Activated CD4-positive, CD25-positive, alpha-beta regulatory T cell (primary cell): ENCODE data around the gene SIX1.

Experiments used
- DNase-seq, 4 experiments: peaks; one replicate each; lab custom pipeline; 2025; lab: John Stamatoyannopoulos, UW

SIX1 gene

DNA sequence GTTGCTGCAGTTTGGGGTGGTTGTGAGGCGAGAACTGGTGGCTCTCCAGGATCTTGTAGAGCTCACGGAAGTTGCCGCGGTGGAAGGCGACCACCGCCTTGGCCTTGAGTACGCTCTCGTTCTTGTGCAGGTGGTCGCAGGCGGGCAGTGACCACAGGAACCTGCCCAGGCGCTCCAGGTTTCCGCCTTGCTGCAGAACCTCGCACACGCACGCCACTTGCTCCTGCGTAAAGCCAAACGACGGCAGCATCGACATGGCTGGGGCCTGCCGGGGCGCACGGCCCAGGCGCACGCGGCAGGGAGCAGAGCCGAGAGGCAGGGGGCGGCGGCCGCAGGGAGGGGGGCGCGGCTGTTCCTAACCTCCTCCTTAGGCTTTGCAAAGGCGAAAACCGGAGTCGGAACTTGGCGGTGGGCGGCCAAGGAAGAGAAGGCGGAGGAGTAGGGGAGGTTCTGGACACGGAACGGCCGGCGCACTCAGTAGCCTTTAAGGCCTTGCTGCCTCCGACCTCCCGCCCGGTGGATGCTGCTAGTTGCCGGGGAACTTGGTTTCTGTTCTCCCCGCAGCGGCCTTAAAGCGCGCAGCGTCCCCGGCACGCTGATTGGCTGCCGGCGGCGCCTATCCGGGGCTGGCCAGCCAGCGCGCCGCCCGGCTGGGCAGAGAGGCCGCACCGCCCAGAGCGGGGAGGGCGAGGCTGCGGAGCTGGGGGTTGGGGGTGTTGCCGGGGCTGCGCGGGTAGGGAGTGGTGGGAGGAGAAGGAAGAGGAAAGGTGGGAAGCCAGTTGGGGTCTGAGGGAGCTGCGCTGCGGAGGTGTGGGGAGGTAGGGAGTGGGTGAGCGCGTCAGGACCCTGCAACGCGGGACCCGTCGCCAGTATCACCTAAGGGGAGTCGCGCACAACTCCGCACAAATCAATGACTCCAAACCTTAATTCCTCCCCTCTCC, at the start of gene SIX1:
Gene SIX1 (minus strand): TSS at position 544 of the 941 bp plus-strand sequence. CDS start 288 bp downstream, at position 256.
- no peak for DNase-seq

DNA sequence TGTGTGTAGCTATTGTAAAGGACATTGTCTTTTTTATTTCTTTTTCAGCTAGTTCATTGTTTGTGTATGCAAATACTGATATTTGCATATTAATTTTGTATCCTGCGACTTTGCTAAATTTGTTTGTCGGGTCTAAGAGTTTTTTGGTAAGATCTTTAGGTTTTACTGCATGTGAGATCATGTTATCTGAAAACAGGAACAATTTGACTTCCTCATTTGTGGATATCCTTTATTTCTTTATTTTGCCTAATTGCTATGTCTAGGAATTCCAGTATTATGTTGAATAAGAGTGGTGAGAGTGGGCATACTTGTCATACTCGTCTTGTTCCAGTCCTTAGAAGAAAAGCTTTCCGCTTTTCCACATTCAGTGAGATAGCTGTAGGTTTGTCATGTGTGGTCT, 46.0 kb upstream of the SIX1 start:
- DNase-seq: no peak

DNA sequence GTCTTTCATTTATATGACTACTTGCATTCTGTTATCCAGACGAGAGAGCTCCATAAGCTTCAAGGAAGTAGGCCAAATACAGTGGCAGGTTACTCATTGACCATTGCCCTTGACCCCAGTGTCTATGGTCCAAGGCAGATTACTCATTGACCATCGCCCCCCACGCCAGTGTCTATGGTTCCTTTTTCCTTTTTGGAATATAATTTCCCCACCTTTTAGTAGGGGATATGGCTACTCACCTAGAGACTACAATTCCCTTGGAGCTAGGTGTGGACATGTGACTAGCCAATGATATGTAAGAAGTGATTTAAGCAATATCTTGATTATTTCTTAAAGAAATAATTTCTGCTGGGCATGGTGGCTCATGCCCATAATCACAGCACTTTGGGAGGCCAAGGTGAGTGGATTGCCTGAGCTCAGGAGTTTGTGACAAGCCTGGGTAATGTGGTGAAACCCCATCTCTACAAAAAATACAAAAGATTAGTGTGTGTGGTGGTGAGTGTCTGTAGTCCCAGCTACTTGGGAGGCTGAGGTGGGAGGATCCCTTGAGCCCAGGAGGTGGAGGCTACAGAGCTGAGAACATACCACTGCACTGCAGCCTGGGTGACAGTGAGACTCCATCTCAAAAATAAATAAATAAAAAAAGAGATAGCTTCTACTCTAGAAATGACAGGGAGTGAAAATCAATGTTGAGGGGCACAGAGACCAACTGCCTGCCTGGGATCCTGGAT, 42.3 kb upstream of the SIX1 start:
- no peak for DNase-seq

DNA sequence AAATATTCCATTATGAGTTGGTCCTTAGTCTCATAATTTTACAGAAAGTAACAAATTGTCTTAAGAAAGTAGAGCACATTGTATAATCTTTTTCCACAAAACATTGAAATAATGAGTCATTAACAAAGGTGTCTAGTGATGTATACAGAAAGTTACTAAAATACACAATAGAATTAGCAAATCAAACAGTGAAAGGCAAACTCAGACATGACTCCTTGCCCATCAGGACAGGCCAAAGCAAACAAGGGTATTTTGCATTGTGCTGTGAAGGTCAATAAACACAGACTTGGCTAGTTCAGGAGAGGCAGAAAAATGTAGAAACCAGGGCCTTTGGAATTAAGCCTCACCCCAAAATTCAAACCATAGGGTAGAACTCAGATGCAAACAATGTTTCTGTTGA, 37.6 kb upstream of the SIX1 start:
- DNase-seq: no peak

DNA sequence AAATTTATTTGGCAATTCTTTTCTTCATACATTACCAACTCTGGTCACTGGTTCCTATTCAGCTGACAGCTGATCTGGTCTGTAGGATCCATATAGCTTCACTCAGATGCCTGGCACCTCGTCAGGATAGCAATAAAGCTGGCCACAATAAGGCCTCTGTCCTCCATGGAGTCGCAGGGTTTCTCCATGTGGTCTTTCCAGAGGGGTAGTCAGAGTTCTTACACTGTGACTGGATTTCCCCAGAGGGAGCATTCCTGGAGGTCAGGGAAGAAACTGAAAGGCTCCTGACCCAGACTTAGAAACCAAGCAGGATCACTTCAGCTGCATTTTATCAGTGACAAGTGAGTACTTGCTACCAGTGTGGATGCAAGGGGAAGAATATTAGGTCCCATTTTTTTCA, 34.9 kb upstream of the SIX1 start:
- DNase-seq: no peak

DNA sequence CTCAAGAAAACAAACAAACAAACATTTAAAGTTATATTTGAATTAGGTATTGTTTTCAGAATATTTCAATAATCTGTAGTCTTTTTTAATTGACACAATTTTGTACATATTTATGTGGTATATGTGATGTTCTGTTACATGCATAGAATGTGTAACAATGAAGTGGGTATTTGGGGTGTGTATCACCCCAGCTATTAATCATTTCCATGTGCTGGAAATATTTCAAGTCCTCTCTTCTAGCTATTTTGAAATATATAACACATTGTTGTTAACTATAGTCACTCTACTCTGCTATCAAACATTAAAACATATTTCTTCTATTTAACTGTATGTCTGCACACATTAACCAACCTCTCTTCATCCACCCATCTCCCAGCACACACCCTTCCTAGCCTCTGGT, 32.0 kb upstream of the SIX1 start:
- no peak for DNase-seq

DNA sequence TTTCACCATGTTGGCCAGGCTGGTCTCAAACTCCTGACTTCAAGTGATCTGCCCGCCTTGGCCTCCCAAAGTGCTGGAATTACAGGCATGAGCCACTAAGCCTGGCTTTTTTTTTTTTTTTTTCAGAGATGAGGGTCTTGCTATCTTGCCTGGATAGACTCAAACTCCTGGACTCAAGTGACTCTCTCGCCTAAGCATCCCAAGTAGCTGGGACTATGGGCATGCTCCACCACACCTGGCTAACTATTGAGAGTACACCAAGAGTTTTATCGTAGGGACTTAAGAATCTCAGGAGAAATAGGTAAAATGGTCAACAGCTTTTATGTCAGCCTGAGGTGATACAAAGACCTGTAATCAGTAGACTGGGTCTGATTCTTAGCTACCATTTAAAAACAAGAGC, 31.2 kb upstream of the SIX1 start:
- no peak for DNase-seq

DNA sequence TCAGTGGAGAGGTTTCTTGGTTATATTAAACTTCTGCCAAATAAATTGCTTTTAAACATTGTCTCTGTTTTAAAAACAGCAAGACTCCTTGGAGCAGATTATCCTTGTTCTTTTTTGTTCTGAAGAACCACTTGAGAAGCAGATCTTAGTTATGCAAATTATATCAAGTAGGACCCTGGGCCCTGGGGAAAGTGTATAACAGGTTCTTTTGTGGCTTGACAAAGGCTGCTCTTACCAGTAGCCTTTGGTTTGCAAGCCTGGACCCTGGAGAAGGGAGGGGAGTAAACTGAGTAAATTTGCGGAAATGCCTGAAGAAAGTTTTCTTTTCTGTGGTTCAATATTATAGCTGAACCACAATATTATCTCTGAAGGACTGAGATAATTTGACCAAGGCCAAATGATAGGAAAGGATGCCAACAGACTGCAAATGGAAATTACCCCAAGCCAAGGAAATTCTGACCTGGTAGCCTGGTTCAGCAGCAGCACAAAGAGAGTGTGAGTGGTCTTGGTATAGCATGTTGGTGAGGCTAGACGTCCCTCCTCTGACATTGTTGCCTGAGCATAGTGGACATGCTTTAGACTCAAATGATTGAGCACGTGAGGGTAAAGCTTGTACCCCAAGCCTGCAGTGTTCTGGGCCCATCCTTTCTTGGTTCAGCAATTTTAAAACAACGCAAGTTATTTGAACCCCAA, 30.4 kb upstream of the SIX1 start:
- DNase-seq: no peak

DNA sequence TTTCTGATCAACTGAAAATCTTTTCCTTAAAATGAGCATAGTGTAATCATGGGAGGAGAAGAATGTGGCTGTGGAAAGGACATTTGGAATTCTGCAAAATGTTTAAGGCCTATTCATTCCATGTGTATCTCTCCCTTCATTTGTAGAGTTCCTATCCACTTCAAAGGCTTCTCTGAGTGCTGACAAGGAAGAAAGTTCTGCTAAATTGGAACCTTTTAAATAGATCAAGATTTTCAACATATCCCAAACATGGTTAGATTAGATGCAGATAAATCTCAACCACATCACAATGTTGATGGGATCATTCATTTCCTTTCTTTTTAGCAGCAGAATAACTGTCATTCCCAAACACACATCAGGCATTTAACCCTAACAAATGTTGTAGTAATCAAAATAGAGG, 28.4 kb upstream of the SIX1 start:
- no peak for DNase-seq

DNA sequence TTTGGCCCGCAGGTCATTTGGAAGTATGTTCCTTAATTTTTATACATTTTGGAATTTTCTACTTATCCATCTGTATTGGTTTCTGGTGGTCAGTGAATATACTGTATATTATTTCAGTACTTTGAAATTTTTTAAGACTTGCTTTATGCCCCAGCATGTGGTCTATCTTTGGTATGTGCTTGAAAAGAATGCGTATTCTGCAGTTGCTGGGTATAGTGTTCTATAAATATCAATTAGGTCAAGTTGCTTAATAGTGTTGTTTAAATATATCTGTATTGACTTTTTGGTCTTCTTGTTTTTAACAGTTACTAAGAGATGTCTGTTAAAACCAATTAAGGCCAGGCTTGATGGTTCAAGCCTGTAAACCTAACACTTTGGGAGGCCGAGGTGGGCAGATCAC, 21.7 kb upstream of the SIX1 start:
- no peak for DNase-seq

DNA sequence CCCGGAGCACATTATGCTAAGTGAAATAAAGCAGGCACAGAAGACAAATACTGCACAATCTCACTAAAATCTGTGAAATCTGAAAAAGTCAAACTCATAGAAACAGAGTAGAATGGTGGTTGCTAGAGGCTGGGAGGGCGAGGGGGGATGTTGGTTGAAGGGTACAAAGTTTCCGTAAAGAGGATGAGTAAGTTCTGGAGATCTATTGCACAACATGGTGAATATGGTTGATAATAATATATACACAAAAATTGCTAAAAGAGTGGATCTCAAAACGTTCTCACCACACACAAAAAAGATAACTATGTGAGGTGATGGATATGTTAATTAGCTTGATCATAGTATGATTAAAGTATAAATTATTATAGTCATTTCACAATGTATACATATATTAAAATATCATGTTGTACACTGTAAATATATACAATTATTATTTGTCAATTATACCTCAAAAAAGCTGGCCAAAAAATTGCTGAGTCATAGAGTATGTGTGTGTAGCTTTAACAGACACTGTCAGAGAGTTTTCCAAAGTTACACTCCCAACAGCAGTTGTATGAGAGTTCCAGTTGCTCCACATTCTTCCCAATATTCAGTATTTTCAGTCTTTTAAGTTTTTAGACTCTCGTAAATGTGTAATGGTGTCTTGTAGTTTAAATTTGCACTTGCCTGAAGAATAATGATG, 19.3 kb upstream of the SIX1 start:
- DNase-seq: no peak

DNA sequence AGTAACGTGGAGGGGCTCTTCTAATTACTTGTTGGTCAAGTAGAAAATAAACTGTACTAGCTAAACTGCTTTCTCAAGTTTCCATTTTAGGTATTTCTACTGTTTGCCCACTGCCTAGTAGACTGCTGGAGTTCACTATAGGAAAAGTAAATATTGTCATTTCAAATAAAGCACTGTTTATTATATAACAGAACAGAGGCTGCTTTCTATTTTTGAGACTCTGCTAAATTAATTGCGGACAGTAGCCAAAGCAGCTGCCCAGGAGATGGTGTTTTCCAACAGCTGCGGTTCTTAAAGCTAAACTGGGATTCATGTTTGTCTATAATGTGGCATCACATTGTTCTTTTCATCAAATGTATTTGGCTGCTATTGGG, 15.9 kb upstream of the SIX1 start:
- DNase-seq: no peak

DNA sequence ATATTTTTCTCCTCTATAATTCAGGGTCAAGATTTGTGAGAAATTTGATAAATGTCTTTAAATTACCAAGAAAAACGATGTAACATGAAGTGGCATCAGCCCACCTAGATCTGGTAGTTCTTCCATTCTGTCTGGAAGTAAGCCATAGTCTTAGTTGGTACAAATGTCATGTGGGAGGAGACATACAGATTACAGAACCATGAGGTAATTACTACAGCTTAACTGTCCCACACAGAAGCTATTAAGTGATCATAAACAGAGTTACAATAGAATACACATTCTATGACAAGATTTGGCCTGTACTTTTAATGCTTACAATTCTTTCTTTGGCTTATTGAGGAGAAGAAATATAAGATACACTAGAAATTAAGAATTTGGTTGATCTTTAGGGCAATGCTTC, 13.7 kb upstream of the SIX1 start:
- DNase-seq: no peak

DNA sequence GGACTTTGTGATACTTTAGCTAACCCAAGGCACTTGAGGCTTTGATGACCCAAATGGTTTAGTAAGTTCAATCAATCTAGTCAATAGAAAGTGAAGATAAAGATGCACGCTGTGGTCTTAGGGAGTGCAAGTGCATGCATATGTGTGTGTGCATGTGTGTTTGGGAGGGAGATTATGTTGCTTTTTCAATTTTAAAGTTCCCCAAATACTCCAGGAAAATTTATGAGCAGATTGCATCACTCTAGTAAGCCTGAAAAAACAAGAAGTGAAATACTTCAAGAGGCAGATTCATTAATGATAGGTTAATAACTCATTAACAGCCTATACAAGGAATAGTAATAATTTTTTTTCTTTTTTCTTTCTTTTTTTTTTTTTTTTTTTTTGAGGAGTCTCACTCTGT, 12.4 kb upstream of the SIX1 start:
- DNase-seq: no peak

DNA sequence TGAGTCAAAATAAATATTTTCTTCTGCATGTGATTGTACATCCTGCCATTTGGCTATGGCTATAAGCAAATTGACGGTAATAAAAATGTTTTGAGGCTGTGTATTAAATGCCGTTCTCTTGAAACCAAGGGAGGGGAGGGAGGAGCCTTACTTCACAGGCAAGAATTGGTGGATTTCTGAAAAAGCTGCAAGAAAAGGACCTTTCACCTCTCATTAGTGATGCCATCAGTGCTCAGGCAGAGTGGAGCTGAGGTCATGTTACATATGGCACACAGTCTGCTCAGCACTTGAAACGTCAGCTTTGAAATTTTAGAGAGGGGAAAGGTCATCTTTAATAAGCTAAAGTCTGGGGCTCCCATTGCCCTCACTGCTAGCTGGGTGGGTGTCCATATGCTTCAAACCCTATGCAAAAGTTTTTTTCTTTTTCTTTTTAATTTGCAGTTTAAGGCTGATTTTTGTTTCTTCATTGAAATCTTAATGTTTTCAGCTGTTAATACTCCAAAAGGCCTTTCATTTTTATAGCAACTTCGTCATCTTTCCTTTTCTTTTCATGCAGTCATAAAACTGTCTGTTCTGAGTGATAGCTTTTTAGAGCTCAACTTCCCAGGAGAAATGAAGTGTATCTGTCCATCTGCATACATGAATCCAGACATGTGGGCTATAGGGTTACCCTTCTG, 9.8 kb upstream of the SIX1 start:
- DNase-seq: no peak

DNA sequence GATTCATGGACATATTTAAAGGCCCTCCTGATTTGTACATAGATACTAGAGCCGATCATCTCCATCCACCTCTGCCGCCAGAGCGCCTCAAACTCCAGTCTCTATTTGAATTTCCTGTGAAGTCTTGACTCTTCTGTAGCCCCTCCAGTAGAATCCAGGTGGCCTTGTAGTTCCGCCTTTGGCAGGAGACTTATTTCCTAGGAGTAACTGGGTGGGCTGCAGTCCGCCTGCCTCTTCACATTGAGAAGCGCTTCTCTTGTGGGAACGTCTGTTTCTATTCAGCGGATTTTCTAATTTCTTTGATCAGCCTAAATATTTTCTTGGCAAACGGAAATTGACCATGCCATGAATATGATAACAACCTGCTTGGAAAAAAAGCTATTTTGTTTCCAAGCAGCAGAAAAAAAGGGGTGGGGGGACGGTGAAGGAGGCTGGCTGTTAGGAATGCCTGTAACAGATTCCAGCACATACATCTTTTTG, 9.0 kb upstream of the SIX1 start:
- DNase-seq: no peak

DNA sequence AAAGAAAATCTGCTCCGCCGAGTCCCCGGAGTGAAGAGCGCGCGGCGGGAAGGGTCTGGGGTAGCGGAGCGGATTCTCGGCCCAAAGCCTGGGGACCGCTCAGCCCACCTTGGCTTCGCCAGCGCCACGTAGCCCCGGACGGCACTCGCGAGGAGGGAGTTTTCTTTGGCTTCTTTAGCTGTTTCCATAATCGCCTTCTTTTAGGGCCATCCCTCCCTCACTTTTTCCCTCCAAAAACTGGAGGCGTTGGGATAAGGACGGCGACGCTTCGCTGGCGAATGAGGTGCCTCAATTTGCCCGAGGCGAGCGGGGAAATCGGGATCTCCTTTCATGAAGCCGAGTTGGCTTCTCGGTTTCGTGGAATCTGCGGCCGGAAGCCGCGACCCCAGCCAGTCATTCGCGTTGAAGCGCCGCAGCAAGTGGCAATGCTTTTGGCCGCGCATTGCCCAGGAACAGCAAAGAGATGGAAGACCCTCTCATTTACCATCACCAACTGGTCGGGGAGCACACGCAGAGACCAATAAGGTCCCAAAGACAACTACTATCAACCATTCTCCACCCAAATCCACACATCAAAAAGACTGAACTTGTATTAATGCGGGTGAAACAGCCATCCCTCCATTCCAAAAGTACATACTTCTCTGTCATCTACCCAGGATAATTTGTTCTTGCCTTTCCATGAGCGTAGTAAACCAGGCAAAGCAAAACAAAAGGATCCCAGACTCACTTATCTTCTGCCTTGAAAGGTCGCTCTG, 8.4 kb upstream of the SIX1 start:
- DNase-seq: no peak

DNA sequence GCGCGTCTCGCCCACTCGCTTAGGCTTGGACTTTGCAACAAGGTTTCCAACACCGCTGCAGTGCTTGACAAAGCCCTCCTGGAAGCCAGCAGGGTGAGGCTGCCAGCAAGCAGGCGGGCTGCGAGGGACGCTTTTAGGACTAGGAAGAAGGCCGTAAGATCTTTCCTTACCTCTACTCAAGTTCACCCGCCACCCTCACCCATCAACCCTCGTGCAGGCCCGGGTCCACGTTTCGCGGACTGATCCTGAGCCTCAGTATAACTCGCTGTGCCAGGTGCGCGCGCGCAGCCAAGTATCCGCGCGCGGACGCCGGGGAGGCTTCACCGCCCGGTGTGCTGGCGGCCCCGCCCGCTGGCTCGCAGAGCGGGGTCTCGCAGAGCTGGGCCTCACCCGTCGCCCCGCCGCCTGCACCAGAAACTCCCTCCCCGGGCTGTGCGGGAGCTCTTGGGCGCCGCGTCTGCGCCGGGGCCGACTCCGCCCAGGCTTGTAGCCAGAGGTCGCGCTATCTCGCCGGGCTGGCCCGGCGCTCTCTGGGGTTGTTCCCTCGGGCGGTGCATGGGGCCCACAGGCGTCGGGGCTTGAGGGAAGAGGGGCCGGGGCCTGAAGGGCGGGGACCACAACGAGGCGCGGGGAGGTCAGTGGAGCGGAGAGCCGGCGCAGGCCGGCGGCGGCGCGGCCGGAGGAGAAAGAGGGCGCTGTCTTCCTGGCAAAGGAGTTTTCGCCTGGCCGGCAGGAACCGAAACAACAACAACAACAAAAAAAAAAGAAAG, 7.6 kb upstream of the SIX1 start:
- no peak for DNase-seq

DNA sequence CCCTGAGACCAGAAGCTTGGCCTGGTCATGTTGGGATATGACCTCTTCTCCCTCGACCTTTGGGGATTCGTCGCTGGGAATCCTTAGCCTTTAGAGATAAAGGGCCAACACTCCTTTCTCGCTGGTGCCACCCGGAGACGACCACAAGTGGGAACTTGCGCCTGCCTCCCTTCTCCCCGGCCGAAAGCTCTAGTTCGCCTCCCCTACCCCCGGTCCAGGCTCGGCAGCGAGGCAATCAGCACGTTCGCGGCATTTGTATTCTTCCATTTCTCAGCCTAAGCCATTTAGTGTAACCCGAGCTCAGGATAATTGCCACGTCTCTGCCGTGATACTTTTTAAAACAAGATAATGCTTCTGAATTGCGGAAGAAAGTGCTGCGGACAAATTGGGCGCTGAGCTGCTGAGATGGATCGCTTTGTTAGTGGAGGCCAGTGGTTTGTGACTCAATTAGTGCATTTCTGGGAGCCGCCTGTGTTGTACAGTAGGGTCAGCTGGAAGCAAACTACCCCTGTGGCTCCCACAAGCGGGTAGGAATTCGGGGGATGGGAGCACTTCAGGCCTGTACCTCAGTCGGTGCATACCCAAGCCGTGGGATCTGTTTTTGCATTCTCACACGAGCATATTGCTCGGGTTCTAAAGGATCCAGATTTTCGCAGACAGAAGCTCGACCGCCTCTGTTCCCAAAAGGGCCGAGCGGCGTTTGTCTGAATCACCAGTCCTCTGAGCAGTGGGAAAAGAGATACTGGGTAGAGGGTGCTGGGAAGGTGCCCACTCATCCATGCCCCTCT, 6.8 kb upstream of the SIX1 start:
- DNase-seq: no peak
